ENCODE results near the gene SNTG2. TPM values are rescaled to one million over a fixed set of nuclear protein-coding genes. Genes with fewer than 3 reads are reported as not detected.

SNTG2 gene
- total RNA-seq, 1 experiment from 2014 or later, result 20.5 TPM

- no peak overlapping the region for H3K27ac Mint-ChIP-seq
- H3K4me1 Mint-ChIP-seq, result no peaks in the 10 kb centered on the region
- ChIA-PET CTCF (no interaction called here), POLR2A (no interaction called here)
- ATAC-seq (no peak), DNase-seq (ENCODE audit: low spot score) (no peak)
- H3K4me3 Mint-ChIP-seq, result no peak overlapping the region
- peaks cover 67% of the 10 kb centered on the region for H3K36me3 Mint-ChIP-seq
- peaks cover 3% of the 10 kb centered on the region for H3K27me3 Mint-ChIP-seq (ENCODE audit: low read depth)
- peaks cover 58% of the 10 kb centered on the region for H3K9me3 Mint-ChIP-seq
- TF ChIP-seq GABPB1 (CRISPR knock-in tag; IDR thresholded peaks at IDR 0.05), result no peak
These were observed 231.2 kb downstream of the SNTG2 start for GRCh38 chr2:1181893-1182292.

- peaks cover 60% of the 10 kb centered on the region for H3K36me3 Mint-ChIP-seq
- no peak overlapping the region for H3K27ac Mint-ChIP-seq
- no peak for ATAC-seq
- CTCF ChIA-PET, result no interaction called here
- H3K4me1 Mint-ChIP-seq, result peaks cover 8% of the 10 kb centered on the region
- TF ChIP-seq NFATC4 (CRISPR knock-in tag; IDR thresholded peaks at IDR 0.05) (no peak), ZBTB21 (CRISPR knock-in tag; IDR thresholded peaks at IDR 0.05; ENCODE audit: borderline replicate concordance) (no peak), FOXK1 (CRISPR knock-in tag; IDR thresholded peaks at IDR 0.05) (no peak), ZNF138 (CRISPR knock-in tag; conservative IDR thresholded peaks at IDR 0.05) (no peak), HMGA2 (CRISPR knock-in tag; IDR thresholded peaks at IDR 0.05) (no peak), ZNF317 (CRISPR knock-in tag; IDR thresholded peaks at IDR 0.05; ENCODE audit: borderline replicate concordance, low read depth) (no peak), FOXP1 (CRISPR knock-in tag; IDR thresholded peaks at IDR 0.05; ENCODE audit: borderline replicate concordance) (no peak), SP1 (CRISPR knock-in tag; conservative IDR thresholded peaks at IDR 0.05) (no peak), MAX (CRISPR knock-in tag; IDR thresholded peaks at IDR 0.05) (no peak), NFE2L1 (CRISPR knock-in tag; IDR thresholded peaks at IDR 0.05) (no peak)
- H3K9me3 Mint-ChIP-seq, result peaks cover 59% of the 10 kb centered on the region
- H3K4me3 Mint-ChIP-seq, result no peak overlapping the region
- POLR2A ChIA-PET, result no interaction called here
- DNase-seq (ENCODE audit: low spot score), result no peak
- H3K27me3 Mint-ChIP-seq (ENCODE audit: low read depth), result peaks cover 3% of the 10 kb centered on the region
These were observed 232.7 kb downstream of the SNTG2 start for GRCh38 chr2:1183300-1183699.

GRCh38 chr2:1186421-1186820 is 235.8 kb downstream of the SNTG2 start:
- ChIA-PET CTCF (no interaction called here), POLR2A (no interaction called here)
- TF ChIP-seq HMGA2 (CRISPR knock-in tag; IDR thresholded peaks at IDR 0.05) (no peak), ARID4B (CRISPR knock-in tag; IDR thresholded peaks at IDR 0.05; ENCODE audit: borderline replicate concordance) (no peak), ELF4 (CRISPR knock-in tag; IDR thresholded peaks at IDR 0.05; ENCODE audit: low read depth) (no peak), E2F4 (CRISPR knock-in tag; IDR thresholded peaks at IDR 0.05; ENCODE audit: borderline replicate concordance, low read depth) (no peak), ATF6 (CRISPR knock-in tag; IDR thresholded peaks at IDR 0.05) (no peak), RORB (CRISPR knock-in tag; IDR thresholded peaks at IDR 0.05) (no peak), ZNF281 (CRISPR knock-in tag; IDR thresholded peaks at IDR 0.05) (no peak), FOXK1 (CRISPR knock-in tag; IDR thresholded peaks at IDR 0.05) (no peak)
- Mint-ChIP-seq H3K27ac (no peak overlapping the region), H3K4me3 (no peak overlapping the region), H3K4me1 (peaks cover 8% of the 10 kb centered on the region), H3K27me3 (ENCODE audit: low read depth) (peaks cover 3% of the 10 kb centered on the region), H3K9me3 (peaks cover 61% of the 10 kb centered on the region), H3K36me3 (peaks cover 54% of the 10 kb centered on the region)
- ATAC-seq (no peak), DNase-seq (ENCODE audit: low spot score) (no peak)
